ENCODE data around the gene STAB1.

The STAB1 gene

DNA sequence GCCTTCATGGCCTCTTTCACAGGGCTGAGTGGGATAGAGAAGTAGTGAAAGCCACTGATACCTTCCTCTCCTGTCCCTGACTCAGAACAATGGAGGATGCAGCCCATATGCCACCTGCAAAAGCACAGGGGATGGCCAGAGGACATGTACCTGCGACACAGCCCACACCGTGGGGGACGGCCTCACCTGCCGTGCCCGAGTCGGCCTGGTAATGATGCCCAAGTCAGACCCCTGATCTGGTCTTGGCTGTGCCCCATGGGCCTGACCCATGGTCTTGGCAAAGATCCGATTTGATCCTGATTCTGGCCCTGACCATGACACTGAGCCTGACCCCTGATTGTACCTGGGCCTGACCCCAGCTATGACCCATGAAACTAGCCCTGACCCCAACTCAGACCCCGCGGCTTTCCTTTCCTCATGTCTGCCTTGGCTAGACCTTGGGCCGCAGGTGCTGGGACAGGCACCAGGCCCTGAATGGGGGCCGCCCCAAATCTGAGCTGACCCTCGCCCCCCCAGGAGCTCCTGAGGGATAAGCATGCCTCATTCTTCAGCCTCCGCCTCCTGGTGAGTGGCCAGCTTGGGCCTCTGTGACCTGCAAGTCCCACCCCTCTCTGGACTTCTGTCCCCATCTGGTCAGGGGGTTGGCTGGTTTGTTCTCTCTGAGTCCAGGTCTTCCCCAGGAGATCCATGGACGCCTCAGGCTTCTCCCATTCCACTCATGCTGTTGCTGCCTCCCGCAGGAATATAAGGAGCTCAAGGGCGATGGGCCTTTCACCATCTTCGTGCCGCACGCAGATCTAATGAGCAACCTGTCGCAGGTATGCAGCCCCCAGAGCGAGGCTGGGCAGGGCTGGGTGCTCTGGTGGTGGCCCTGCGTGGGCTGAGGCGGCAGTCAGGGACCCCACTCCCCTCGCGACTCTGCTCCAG is 22.9 kb downstream of the STAB1 start:
- Mint-ChIP-seq H3K4me3 (no peak overlapping the region), H3K9me3 (no peaks in the 10 kb centered on the region), H3K36me3 (no peaks in the 10 kb centered on the region), H3K27me3 (peaks cover 7% of the 10 kb centered on the region), H3K4me1 (peaks cover 2% of the 10 kb centered on the region), H3K27ac (no peak overlapping the region)
- ATAC-seq (ENCODE audit: low read depth) (no peak), DNase-seq (ENCODE audit: low spot score in 2 of 2) (no peak)

DNA sequence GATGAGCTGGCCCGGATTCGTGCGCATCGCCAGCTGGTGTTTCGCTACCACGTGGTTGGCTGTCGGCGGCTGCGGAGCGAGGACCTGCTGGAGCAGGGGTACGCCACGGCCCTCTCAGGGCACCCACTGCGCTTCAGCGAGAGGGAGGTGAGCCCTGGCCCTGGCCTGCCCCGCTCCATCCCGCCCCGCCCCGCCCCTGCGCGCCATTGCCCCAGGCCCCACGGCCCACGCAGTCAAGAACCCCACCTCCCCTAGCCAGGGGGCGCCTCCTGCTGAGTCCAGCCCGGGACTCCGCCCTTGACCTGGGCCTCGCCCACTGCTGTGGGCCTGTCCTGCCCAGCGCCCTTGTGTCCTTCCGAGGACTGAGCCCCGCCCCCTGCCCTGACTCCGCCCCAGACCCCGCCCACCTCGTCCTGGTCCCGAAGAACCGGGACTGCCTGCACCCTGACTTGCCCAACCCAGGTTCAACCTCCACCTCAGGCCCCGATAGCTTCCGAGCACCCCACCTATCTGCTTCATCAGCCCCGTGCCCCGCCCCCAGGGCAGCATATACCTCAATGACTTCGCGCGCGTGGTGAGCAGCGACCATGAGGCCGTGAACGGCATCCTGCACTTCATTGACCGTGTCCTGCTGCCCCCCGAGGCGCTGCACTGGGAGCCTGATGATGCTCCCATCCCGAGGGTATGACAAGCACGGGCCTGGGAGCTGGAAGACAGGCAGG is 23.7 kb downstream of the STAB1 start:
- no peak overlapping the region for H3K4me3 Mint-ChIP-seq
- no peak for ATAC-seq (ENCODE audit: low read depth)

GRCh38 chr3:52519445-52520140 is 24.5 kb downstream of the STAB1 start:
- no peak overlapping the region for H3K4me3 Mint-ChIP-seq
- ATAC-seq (ENCODE audit: low read depth) (no peak), DNase-seq (ENCODE audit: low spot score in 2 of 2) (no peak)
- H3K4me1 Mint-ChIP-seq, result peaks cover 2% of the 10 kb centered on the region
- no peaks in the 10 kb centered on the region for H3K9me3 Mint-ChIP-seq
- no peak overlapping the region for H3K27ac Mint-ChIP-seq
- peaks cover 5% of the 10 kb centered on the region for H3K27me3 Mint-ChIP-seq
- no peaks in the 10 kb centered on the region for H3K36me3 Mint-ChIP-seq

More for the DNA sequence above, 23.7 kb downstream of the STAB1 start:
- Mint-ChIP-seq H3K36me3 (no peaks in the 10 kb centered on the region), H3K27ac (no peak overlapping the region), H3K27me3 (peaks cover 5% of the 10 kb centered on the region), H3K9me3 (no peaks in the 10 kb centered on the region), H3K4me1 (peaks cover 2% of the 10 kb centered on the region)
- DNase-seq (ENCODE audit: low spot score in 2 of 2), result no peak

GRCh38 chr3:52520141-52520667 is 25.1 kb downstream of the STAB1 start:
- H3K4me3 Mint-ChIP-seq, result no peak overlapping the region
- H3K9me3 Mint-ChIP-seq, result no peaks in the 10 kb centered on the region
- no peaks in the 10 kb centered on the region for H3K36me3 Mint-ChIP-seq
- H3K27ac Mint-ChIP-seq, result no peak overlapping the region
- no peak for DNase-seq (ENCODE audit: low spot score in 2 of 2)
- H3K27me3 Mint-ChIP-seq, result peaks cover 5% of the 10 kb centered on the region
- H3K4me1 Mint-ChIP-seq, result peaks cover under 1% of the 10 kb centered on the region
- ATAC-seq (ENCODE audit: low read depth), result no peak

DNA sequence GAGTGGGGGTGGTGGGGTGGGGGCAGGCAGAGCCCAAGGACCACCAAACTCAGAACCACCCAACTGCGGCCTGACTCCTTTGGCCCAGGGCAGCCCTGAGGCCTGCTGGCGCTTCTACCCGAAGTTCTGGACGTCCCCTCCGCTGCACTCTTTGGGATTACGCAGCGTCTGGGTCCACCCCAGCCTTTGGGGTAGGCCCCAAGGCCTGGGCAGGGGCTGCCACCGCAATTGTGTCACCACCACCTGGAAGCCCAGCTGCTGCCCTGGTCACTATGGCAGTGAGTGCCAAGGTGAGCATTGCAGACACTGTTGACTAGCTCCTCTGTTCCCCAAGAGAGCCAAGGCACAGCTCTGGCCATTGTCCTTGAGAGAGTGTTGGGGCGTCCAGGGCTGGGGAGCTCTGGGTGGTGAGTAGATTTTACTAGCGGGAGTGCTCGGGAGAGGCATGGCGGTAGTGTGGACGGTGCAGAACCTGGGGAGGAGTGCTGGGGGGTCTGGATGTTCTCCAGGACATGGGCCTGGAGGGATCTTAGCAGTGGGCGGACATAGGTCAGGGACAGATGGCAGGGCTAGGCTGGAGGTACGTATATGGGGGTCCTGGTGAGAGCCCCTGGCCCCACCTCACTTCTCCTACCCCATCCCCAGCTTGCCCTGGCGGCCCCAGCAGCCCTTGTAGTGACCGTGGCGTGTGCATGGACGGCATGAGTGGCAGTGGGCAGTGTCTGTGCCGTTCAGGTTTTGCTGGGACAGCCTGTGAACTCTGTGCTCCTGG is 25.8 kb downstream of the STAB1 start:
- no peaks in the 10 kb centered on the region for H3K9me3 Mint-ChIP-seq
- no peak overlapping the region for H3K4me3 Mint-ChIP-seq
- no peaks in the 10 kb centered on the region for H3K36me3 Mint-ChIP-seq
- H3K27me3 Mint-ChIP-seq, result peaks cover 2% of the 10 kb centered on the region
- H3K27ac Mint-ChIP-seq, result no peak overlapping the region
- DNase-seq (ENCODE audit: low spot score in 2 of 2) (no peak), ATAC-seq (ENCODE audit: low read depth) (no peak)
- H3K4me1 Mint-ChIP-seq, result no peaks in the 10 kb centered on the region

- ATAC-seq (ENCODE audit: low read depth) (no peak), DNase-seq (ENCODE audit: low spot score in 2 of 2) (no peak)
- no peak overlapping the region for H3K4me3 Mint-ChIP-seq
- no peaks in the 10 kb centered on the region for H3K36me3 Mint-ChIP-seq
- H3K27me3 Mint-ChIP-seq, result peaks cover 2% of the 10 kb centered on the region
- H3K4me1 Mint-ChIP-seq, result no peaks in the 10 kb centered on the region
- H3K27ac Mint-ChIP-seq, result no peak overlapping the region
- no peaks in the 10 kb centered on the region for H3K9me3 Mint-ChIP-seq
These were observed 26.3 kb downstream of the STAB1 start for GRCh38 chr3:52521488-52521824.

GRCh38 chr3:52521881-52522650 is 26.9 kb downstream of the STAB1 start:
- Mint-ChIP-seq H3K4me1 (no peaks in the 10 kb centered on the region), H3K9me3 (no peaks in the 10 kb centered on the region), H3K27ac (no peak overlapping the region), H3K4me3 (no peak overlapping the region), H3K36me3 (no peaks in the 10 kb centered on the region), H3K27me3 (no peaks in the 10 kb centered on the region)
- ATAC-seq (ENCODE audit: low read depth) (no peak), DNase-seq (ENCODE audit: low spot score in 2 of 2) (no peak)

DNA sequence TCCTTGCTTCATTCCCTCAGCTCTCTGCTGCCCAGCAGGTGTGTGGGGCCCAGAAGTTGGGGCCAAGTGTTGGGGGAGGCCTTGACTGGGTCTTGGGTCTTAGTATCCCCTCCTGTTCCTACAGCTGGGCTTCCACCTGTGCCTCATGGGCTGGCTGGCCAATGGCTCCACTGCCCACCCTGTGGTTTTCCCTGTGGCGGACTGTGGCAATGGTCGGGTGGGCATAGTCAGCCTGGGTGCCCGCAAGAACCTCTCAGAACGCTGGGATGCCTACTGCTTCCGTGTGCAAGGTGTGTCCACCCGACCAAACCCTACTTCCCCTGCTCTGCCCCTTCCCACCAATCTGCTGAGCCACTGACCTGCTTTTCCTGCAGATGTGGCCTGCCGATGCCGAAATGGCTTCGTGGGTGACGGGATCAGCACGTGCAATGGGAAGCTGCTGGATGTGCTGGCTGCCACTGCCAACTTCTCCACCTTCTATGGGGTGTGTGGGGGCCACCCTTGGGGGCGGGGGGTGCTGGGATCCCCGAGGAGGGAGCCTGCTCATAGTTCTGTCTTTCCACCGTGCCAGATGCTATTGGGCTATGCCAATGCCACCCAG is 27.6 kb downstream of the STAB1 start:
- Mint-ChIP-seq H3K27ac (no peak overlapping the region), H3K4me3 (no peak overlapping the region), H3K4me1 (no peaks in the 10 kb centered on the region), H3K36me3 (no peaks in the 10 kb centered on the region), H3K27me3 (no peaks in the 10 kb centered on the region), H3K9me3 (no peaks in the 10 kb centered on the region)
- no peak for ATAC-seq (ENCODE audit: low read depth)
- DNase-seq (ENCODE audit: low spot score in 2 of 2), result no peak

GRCh38 chr3:52523386-52524257 is 28.5 kb downstream of the STAB1 start:
- no peak overlapping the region for H3K27ac Mint-ChIP-seq
- no peaks in the 10 kb centered on the region for H3K36me3 Mint-ChIP-seq
- H3K4me3 Mint-ChIP-seq, result no peak overlapping the region
- no peaks in the 10 kb centered on the region for H3K27me3 Mint-ChIP-seq
- no peaks in the 10 kb centered on the region for H3K4me1 Mint-ChIP-seq
- no peaks in the 10 kb centered on the region for H3K9me3 Mint-ChIP-seq
- ATAC-seq (ENCODE audit: low read depth) (no peak), DNase-seq (ENCODE audit: low spot score in 2 of 2) (no peak)

DNA sequence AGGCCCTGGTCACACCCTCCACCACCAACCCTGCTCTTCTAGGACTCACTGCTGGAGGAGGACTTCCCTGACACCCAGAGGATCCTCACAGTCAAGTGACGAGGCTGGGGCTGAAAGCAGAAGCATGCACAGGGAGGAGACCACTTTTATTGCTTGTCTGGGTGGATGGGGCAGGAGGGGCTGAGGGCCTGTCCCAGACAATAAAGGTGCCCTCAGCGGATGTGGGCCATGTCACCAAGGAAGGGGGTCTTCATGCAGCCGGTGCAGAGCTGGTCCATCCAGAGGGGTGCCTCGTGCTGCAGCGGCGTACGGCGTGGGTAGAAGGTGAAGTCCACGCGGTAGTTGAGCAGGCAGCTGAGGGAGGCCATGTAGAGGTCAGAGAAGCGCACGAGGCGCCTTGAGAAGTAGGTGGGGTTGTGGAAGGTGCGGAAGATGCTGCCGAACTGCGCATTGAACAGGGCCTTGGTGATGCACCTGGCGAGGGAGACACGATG is 29.2 kb downstream of the STAB1 start:
- H3K27ac Mint-ChIP-seq, result no peak overlapping the region
- no peak overlapping the region for H3K4me3 Mint-ChIP-seq
- H3K27me3 Mint-ChIP-seq, result no peaks in the 10 kb centered on the region
- H3K9me3 Mint-ChIP-seq, result no peaks in the 10 kb centered on the region
- H3K36me3 Mint-ChIP-seq, result no peaks in the 10 kb centered on the region
- H3K4me1 Mint-ChIP-seq, result no peaks in the 10 kb centered on the region
- ATAC-seq (ENCODE audit: low read depth), result no peak
- no peak for DNase-seq (ENCODE audit: low spot score in 2 of 2)

GRCh38 chr3:52524752-52525679 is 29.9 kb downstream of the STAB1 start:
- ATAC-seq (ENCODE audit: low read depth) (no peak), DNase-seq (ENCODE audit: low spot score in 2 of 2) (no peak)
- no peak overlapping the region for H3K27ac Mint-ChIP-seq
- H3K9me3 Mint-ChIP-seq, result no peaks in the 10 kb centered on the region
- H3K27me3 Mint-ChIP-seq, result no peaks in the 10 kb centered on the region
- H3K4me1 Mint-ChIP-seq, result no peaks in the 10 kb centered on the region
- H3K36me3 Mint-ChIP-seq, result no peaks in the 10 kb centered on the region
- no peak overlapping the region for H3K4me3 Mint-ChIP-seq

Data from memory B cell (primary cell).